Fibroblast of lung (primary cell): ENCODE measurements around the gene GRSF1.

Experiments used
- CTCF ChIP-seq, 2 donors: IDR thresholded peaks in 1 of 2; conservative IDR thresholded peaks in 1 of 2; 1 replicate in 1 of 2; 2 replicates in 1 of 2; pipeline ENCODE4 v1.5.1; 2011 to 2012; ENCODE audit warnings: low read length in 2 of 2, control low read depth in 1 of 2, inconsistent platforms in 1 of 2, low read depth in 1 of 2, mild to moderate bottlenecking in 1 of 2
- EZH2 ChIP-seq: IDR thresholded peaks from 2 replicates; pipeline ENCODE4 v1.5.1; 2012; ENCODE audit warnings: low read length, control low read depth, mild to moderate bottlenecking; ENCODE audit errors: missing control alignments

DNA sequence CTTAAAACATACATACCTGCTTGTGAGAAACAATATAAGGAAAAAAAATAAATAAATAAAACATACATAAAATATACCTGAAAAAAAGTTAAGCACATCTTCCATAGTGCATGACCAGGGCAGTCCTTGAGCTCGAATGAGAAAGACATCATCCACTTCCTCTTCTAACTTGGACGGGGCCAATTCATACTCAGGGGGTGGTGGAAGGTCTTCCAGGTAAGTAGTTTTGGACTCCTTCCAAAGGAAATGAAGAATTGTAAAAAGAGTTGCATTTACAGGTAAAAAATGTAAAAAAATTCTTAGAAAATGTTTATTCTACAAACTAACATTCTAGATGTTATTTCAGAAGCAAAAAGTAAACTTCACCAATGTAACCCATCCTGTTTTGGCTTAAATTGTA lies 3.6 kb downstream of the GRSF1 start:
- TF ChIP-seq CTCF (conservative IDR thresholded peaks at IDR 0.05 in 1 of 2, IDR thresholded peaks at IDR 0.05 in 1 of 2; ENCODE audit: low read depth in 1 of 2, low read length in 2 of 2) (no peak), EZH2 (no peak)
